HG03108 (cell line): ENCODE measurements around the gene BCL2.
A peak's percentile ranks its signal among the peaks of the same experiment; 100 is the strongest.

Experiments
- ATAC-seq: cut with Tn5 transposase; IDR thresholded peaks from one replicate; pipeline ENCODE4 v1.9.1; 2021; ENCODE audit warnings: moderate library complexity; ENCODE audit not compliant: unreplicated experiment

Gene BCL2

DNA sequence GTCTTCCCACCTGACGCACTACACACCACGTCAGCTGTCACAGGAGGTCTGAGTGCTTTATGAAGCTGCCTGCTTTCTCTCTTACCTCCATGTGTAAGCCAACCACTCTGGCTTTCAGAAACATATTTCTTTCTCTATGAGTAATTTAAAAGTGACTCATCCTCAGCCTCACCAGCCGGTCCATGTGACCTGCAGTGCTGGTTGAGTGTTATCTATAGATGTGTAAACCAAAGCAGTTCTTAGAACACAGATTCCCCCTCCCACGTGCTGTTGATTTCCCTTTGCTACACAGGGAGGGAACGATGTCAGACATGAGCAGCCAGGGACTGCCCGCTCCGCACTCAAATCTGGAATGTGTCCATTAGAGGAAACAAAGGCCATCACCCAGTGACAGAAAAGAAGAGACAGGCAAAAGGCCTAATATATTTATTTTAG, 157.8 kb downstream of the BCL2 start:
- peak; percentile 39 for ATAC-seq

DNA sequence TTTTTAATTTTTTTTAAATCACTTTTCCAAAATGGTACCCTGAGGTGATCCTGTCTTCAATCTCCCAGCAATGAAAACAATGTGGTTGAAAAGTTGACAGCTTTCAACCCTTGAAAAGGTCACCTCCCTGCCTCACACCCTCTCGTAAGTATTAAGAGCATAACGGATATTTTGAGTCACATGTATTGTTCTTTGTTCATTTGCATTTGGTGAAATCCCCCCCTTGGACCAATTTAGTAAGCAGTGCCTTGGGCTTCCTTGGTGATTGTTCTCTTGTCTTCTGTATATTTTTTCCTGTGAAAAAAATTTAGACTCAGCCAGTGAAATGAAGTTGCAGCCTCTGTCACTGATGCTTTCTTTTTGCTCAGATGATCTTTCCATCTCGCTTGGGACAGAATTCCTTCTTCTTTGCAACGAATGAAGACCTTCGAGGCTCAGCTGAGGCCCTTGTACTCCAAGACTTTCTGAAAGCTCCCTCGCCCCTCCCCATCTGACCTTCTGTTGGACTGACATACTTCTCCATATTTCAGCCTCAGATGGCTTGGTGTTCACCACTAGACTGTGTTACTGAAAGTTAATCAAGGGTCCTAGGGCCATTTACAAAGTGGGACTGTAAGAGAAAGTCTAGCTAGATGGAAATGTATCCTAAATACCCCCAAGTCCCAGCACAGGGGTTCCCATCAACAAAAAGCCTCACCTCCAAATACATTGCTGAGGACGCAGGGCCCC, 158.4 kb downstream of the BCL2 start:
- peak; percentile 23 for ATAC-seq

DNA sequence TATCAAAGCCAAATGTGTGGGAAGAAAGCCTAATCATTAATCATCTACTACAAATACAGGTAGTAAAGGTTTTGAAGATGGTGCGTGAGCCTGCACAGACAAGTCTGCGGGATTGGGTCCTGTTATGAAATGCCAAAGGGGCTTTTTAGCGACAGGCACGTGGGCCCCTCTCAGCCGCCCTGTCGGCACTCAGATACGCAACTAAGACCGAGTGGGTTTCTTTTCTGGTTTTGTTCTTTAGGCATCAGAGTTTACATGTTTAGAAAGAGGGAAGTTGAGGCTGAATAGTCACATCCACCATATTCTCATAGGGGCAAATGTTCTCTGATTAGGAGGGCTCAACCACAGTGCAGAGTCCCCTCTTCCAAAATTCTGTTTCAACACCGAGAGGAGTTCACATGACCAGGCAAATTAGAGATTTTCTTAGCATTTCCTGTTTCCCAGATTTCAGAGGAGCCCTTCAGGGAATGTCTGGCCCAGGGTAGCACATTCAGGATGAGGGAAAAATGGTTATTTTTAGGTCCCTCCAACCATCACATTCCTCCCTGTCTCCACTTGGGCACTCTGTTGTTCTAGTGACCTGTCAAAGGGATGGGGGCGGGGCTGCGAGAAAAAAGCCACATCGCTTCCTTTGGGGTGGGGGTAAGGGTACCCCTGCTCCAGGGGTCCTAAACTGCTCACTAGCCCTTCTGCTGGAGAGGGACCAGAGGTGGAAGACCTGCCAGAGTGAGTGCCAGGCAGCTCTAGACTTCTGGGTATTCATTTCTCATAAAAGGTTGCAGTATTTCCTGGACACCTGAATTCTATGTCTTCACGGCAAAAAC, 159.2 kb downstream of the BCL2 start:
- no peak for ATAC-seq

DNA sequence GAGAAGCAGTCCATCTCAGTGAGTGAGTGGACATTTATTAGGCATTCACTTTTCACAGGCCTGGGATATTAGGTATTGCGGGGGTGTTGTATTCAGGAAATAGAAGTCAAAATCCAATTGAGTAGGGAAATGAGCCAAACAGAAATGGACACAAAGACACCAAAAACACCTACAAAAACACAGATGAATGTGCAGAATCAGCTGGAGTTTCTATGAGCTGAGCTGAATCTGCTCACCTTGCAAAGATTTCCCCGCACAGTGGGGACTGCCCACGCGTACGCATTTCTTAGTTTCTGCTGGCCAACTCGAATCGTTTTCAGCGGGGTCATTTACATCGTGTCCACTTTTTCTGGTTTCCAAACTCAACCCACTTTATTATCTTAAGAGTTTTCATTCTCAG, 160.0 kb downstream of the BCL2 start:
- ATAC-seq, result no peak

DNA sequence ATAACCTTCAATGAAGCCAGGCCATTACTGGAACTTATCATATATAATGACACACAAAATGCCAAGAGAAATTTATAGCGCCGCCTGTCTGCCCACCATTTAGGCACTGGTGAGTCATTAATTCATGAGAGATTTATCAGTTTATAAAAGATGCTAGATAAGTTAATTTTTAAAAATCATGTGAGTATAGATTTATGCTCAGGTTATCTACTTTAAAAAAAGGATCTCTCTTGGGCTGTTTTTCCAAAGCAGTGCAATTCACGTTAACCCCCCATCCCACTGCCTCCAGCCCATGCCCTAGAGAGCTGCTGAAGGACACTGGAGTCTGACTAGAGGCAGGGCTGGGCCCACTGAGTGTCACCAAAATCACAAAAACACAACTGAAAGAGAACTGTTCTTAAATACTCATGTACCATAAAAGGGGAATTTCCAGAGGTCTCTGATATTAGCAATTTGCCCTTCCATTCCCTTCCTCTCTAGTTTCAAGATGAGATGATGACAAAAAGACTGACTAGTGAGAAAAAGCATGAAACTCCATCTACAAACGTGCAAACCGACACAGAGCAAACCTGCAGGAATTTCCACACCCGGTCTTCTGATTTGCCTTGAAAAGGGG, 160.8 kb downstream of the BCL2 start:
- peak; percentile 11 for ATAC-seq

DNA sequence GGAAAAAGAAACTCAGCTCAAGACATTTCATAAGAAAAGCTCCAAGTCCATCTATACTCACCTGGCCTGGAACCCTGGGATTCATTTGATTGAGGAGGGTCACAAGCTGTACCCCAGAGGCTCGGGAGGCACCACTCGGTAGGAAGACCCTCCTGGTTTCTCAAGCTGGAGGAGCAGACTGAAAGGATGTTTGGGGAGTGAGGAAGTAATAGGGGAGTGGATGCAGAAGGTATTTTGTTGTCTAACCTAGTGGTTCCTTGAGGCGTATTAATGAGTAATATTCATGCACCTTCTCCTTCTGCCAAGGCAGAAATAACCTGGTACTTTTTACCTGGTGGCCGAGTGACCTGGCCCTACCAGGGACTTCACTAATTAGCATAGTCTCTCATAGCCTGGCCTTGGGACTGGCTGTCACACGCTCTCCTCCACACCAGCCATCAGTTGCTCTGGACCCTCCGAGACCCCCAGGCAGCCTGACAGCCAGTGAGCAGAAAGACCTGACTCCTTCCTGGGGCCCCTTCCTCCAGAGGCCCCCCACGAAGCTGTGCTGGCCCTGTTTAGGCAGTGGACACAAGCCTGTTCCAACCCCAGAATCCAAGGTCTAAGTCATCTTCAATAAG, 161.4 kb downstream of the BCL2 start:
- no peak for ATAC-seq

DNA sequence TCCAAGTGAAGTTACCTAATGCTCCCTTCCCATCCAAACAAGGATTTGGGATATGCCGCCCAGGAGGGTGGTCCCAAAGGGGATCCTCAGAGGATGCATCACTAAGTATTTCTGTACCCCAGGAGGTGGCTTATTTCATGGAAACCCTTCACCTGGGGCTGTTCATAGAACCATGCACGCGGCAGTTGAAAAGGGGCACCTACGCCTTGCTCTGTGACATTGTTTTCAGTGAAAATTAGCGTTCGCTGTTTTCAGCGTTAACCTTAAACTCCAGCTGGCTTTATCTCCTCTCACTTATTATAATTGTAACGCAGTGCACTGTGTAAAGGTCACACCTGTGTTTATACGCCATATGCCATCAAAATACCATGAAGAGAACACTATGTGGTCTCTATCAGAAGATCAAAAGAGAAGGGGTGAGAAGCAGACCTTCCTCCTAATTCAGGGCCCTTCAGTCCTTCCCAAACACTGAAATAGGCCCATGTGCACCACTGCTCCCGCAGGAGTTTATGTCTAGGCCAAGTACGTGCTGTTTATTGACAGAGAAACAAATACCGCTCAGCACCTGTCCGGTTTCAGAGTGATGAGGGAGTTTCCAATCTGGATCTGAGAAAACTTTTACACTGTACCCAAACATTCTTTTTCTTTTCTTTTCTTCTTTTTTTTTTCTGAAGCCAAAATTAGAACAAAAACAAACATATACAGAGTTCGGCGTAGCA, 162.1 kb downstream of the BCL2 start:
- no peak for ATAC-seq

DNA sequence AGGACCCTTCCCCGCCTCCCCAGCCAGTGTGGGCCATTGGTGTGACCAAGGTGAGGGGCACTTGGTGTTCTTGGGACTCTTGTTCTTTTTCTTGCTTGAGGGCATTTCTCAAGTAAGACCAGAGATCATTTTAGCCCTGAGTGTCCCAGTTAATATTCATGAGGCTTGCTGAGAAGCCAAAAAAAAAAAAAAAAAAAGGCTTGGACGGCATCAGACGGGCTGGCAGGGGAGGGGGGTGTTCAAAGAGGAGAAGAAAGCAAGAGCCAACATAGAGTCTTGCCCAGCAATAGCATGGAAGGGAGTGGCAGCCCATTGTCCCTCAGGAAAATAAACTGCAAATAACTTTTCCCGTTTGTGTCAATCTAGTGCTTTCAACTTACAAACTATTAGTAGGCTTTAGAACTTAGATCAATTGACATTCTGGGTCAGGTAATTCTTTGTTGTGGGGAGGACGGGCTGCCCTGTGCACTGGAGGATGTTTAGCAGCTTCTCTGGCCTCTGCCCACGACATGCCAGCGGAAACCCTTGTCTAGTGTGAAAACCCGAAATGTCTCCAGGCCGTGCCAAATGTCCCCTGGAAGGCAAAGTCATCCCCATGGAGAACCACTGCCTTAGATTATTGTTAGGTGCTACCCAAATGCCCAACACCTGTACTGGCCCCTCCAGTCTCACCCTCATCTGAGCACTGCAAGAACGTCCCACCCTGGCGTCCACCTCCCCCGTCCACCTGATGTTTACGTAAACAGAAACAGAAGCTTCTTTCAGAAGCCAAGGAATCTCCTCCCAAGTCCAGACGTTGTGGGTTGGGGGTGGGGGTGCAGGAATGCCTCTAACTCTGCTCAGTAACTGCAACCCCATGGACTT, 163.4 kb downstream of the BCL2 start:
- no peak for ATAC-seq

DNA sequence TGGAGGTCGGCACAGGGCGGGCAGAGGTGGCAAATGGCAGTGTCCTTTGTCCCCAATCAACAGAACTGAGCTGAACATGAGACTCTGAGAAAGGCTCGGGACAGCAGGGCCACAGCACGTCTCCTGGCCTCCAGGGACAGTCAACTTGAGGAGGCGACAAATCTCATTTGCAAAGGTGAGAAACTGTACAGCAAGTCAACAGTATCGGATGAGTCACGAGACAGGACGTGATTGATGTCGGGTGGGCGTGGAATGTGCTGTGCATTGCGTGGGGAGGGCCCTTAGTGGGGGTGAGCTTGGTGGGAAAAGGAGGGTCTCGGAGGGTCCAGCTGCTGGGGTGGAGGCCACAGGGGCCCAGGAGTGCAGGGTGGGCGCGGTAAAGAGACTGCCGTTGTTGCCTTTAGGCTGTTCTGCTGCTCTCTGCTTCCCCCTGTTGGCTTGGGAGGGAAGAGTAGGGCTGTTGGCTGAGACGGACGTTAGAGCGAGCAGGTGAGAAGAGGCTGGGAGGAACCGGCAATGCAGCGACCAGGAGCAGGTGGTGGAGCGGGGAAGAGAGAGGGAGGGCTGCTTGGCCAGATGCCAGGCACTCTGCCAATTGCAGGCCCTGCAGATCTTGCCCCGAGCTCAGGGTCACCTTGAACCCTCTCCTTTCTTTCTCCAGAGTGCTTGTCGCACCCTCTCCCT, 164.3 kb downstream of the BCL2 start:
- ATAC-seq, result peak; percentile 34

DNA sequence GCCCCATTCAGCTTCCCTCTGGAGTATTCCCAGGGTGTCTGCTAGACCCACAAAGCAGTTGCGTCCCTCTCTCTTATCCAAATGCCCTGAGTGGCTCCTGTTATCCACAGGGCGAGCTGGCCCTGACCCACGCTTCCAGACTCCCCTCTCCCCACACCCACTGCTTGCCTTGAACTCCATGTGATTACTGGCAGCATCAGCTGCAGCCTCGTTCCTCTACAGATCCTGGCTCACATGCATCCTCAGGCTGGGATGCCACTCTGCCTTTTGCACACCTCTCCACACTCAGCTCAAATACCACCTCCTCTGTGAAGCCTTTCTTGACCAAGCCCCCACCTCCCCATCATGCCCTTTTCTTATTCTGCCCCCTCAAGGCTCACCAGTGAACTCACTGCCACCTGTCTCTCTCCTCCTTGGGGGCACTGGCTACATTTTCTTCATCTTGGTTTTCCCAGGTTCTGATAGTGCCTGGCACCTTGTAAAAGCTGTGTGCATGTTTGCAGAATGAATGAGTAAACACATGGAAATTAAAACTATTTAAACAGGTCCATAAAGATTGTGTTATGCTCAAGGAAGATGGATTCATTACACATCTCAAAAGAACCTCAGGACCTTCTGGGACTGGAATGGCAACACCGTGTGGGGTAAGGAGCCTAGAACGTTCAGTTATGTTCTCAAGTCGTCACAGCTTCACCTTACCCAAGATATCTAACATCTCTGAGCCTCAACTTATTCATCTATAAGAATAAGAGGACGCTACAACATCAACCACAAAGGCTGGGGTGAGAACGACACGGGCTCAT, 165.0 kb downstream of the BCL2 start:
- ATAC-seq, result no peak

DNA sequence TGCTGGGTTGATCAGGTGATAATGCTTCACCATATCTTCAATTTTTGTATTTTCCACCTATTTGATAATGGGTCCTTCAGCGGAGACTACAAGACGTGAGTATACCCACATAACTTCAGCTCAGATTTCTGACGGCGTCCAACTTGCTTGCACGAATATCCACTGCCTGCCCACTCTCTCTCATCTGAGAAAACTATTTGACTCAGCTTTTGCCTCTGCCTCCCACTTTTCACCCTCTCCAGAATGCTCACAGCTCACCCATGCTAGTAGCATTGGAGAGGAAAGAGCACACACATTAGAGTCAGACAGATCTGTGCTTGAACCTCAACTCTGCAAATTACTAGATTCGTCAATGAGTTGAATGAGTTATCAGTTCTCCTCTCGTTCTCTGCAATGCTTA, 166.8 kb downstream of the BCL2 start:
- no peak for ATAC-seq

DNA sequence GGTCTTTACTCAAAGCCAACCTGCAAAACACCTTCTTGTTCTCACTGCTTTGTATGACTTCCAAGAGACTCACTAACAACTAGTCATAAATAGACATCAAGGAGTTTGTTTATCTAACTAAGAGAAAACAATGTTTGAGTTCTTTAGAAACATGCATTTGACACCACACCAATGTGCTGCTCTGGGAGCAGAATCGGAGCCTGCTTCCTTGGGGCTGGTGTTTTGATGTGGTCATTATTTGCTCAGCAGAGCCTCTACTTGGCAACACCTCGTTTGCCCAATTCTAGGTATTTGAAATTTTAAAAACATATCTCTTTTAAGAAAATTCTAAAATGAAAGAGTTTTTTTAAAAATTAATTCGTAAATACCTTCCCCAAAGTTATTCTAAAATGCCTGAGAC, 167.5 kb downstream of the BCL2 start:
- ATAC-seq, result no peak

DNA sequence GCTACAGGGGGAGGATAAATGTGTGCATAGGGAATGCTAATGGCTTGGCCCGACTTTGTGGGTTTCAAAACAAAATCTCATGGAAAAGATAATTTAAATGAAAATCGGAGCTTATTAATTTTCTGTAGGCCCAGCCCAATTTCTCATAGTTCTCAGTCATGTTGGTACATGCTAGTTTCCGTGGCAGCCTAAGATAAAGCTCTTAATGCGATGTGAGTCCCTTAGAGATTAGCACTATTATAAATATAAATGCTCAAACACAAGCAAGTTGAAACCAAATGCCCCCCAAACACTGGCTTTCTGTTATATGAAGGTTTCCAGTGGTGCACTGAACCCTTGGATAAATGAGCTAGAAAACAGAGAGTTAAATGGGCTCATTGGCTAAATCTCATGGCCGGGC, 168.0 kb downstream of the BCL2 start:
- ATAC-seq, result no peak

DNA sequence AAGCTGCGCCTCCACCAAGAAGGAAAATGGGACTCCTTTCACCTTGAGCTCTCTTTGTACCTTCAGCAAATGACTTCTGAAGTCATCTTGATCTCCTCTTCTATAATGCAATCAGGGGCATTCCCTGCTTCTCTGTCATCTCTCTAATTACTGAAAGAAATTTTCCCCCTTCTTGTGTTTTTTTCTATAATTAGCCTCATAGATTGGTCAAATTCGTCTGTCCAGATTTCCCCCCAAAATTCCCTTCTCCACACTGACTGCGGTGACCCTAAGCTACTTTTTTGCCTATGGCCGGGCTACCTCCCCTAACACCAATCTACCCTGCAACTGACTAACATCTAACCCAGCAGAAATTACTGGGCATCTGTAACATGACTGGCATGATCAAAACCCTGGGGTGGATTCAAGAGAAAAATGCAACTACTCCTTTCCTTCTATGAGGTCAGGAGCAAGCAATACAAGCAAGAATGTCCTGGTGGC, 168.6 kb downstream of the BCL2 start:
- ATAC-seq, result no peak

DNA sequence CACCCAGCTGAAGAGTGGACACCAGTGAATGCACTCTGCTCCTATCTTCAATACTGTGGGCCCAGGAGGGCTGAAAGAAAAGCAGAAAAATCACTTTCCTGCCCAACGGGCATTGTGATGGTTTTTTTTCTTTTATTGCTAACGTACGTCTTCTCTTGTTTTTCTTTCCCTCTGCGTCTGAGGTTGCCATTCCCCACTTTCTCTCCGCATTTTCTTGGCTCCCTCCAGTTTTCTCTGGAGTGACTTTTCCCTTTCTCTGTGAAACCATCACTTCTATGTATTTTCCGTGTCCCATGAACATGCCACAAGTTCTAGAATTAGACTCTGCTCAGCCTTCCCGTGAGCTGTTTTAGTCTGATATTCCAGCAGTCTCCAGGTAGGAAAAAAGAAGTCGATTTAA, 169.2 kb downstream of the BCL2 start:
- no peak for ATAC-seq

DNA sequence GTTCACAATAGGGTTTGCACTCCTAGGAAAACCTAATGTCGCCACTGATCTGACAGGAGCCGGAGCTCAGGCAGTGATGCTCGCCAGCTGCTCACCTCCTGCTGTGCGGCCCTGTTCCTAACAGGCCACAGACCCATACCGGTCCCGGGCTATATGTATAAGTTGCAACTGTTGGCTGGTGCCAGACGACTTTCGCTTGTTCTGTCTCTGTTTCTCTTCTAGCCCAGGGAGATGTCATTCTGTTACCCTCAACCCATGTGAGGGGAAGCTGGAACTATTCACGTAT, 170.3 kb downstream of the BCL2 start:
- ATAC-seq, result no peak

DNA sequence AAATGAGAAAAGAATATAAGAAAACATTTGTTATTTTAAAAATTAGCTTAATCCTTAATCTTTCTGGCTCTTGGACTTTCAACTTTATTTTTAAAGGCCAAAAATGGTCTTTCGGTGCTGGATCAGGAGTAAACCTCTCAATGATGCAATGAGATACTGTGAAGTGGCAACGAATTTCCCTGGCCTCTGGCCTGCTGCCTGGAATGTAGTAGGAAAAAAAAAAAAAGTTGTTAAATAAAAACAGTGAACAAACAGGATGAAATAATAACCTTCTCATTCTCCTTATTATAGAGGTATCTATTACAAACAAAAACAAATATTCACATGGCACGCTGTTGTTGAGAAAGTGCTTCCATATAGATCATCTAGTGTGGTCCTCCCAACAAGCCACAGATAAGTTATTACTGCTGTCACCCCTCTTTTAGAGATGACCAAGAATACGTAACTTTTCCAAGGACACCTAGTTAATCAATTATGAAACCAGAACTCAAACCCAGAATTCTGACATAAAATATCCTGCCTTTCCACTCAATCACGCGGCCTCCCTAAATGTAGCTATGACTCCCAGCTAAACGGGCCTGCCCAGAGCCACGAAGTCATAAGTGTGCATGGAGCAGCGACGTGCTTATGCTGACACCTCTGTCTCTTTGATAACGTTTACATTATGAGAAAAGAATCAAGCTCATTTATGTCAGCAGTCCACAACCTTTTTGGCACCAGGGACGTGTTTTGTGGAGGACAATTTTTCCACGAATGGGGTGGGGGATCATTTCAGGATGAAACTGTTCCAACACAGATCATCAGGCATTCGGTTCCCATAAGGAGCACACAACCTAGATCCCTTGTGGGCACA, 170.9 kb downstream of the BCL2 start:
- ATAC-seq, result no peak

DNA sequence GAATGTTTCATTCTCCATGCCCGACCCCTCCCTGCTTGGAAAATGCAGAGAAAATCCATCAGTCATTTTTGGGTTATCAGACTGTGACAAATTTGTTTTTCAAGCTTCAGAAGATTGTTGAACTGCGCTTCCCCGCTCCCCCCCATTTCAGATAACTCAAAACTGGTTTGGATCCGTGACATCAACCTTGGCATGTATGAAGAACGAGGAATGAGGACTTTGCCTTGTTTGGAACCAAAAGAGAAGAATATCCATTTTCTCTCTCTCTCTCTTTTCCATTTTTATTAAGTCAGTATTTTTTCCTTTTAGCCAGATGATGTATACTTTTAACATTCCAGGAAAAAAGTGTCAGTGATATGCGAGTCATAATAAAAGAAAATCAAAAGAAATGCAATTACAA, 171.6 kb downstream of the BCL2 start:
- no peak for ATAC-seq
